Esophagus muscularis mucosa (tissue), 3 donors: ENCODE data around the gene POFUT1.

Experiments
- POLR2A ChIP-seq: fragments of 450-650 bp; IDR thresholded peaks from one replicate; pipeline ENCODE4 v1.6.1; 2017; ENCODE audit warnings: antibody characterized with exemption, moderate library complexity, mild to moderate bottlenecking, low read depth
- TF ChIP-seq, protein P1 (sequence below), 3 experiments: fragments of 200-600 bp in 2 of 3; fragments of 450-650 bp in 1 of 3; sonication (generic) in 2 of 3; IDR thresholded peaks; one replicate each; pipeline ENCODE4 v1.5.1; 2017 to 2019; ENCODE audit warnings: antibody characterized with exemption in 3 of 3, mild to moderate bottlenecking in 2 of 3, moderate library complexity in 1 of 3

DNA sequence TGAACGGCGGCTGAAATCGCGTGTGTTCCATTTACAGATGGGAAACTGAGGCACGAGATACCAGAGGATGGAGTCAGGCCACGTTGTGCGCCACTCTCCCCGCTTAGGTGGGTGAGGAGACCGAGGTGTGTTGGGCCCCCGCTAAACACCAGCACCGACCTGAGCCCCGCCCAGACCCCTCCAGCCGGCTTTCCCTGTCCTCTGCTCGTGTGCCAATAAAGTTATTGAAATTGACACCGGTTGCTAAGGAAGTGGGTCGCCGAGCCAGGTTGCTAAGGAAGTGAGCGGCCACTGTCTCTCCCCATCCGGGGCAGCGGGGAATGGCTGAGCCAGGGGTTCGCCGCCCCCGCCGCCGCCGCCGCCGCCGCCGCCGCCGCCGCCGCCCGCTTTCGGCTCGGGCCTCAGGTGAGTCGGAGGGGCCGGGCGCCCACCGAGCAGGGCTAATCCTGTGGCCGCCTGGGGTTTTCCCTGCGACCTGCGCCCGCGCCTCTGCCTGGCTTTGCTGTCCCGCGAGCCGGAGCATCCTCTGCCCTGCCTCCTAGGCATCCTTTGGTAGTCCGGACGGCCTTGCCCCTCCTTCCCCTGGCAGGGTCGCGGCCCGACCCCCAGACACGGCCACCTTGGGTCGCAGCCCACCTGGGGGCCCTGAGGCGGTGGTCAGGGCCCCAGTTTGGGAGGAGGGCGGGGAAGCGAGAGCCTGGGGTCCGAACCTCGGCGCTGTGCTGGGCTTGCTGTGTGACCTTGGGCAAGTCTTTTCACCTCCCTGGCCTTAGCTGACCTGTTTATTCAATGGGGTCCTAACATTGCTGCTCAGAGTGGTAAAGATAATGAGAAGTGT lies 69.9 kb downstream of the POFUT1 start, which contains the start of gene KIF3B:
- TF ChIP-seq, protein P1, sequence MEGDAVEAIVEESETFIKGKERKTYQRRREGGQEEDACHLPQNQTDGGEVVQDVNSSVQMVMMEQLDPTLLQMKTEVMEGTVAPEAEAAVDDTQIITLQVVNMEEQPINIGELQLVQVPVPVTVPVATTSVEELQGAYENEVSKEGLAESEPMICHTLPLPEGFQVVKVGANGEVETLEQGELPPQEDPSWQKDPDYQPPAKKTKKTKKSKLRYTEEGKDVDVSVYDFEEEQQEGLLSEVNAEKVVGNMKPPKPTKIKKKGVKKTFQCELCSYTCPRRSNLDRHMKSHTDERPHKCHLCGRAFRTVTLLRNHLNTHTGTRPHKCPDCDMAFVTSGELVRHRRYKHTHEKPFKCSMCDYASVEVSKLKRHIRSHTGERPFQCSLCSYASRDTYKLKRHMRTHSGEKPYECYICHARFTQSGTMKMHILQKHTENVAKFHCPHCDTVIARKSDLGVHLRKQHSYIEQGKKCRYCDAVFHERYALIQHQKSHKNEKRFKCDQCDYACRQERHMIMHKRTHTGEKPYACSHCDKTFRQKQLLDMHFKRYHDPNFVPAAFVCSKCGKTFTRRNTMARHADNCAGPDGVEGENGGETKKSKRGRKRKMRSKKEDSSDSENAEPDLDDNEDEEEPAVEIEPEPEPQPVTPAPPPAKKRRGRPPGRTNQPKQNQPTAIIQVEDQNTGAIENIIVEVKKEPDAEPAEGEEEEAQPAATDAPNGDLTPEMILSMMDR (IDR thresholded peaks at IDR 0.05) = no peak
- TF ChIP-seq POLR2A = no peak
